Coronary artery (tissue), 2 donors: ENCODE data around the gene RNGTT.

Experiments
- DNase-seq: peaks from one replicate; pipeline ENCODE4 v3.0.0-alpha.2; 2017; ENCODE audit warnings: low spot score
- H3K27ac ChIP-seq, 2 donors: fragments of 200-600 bp; sonication (generic); one replicate each; pipeline ENCODE4 v1.5.1; 2016 to 2019
- H3K4me3 ChIP-seq: fragments of 200-600 bp; sonication (generic); 2 replicates; pipeline ENCODE4 v1.5.1; 2016; ENCODE audit warnings: mild to moderate bottlenecking, moderate library complexity
- TF ChIP-seq, protein P1 (sequence below): fragments of 200-600 bp; sonication (generic); IDR thresholded peaks from one replicate; pipeline ENCODE4 v1.5.1; 2019; ENCODE audit warnings: antibody characterized with exemption

Gene RNGTT

DNA sequence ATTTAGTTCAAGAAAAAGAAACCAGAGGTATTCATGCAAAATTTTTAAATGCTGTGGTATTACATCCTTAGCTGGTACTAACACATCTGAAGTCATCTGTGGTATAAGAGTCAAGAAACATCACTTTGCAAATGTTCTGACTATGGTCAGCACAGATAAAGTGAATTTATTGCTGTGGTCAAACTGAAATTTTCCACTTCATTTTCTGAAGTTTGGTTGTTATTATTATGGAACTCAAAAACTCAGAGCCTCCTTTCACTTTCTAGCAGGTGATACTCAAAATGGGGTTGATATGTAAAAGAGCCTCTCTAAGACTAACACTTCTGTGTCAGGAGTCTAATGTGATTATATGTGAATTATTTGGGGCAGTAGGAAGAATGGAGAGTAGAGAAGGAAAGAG, 257.8 kb downstream of the RNGTT start:
- no peak for DNase-seq

DNA sequence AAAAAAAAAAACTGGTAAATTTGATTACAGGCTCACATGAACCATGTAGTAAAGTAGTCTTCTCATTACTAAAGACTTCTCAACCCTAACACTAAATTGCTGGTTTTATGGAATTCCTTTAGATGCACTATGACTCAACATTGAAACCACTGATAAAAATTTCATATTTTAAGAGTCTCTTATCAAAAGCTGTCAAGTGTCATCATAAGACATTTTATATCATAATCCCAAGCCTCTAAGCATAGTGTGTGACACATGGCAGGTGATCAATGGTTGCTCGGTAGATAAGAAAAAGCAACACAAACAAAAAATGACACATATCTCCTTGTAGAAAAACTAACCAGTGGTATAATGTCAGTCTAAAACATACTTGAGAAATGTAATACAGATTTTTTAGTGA, 258.4 kb downstream of the RNGTT start:
- no peak for DNase-seq
- H3K4me3 ChIP-seq: no peak overlapping the region
- TF ChIP-seq, protein P1, sequence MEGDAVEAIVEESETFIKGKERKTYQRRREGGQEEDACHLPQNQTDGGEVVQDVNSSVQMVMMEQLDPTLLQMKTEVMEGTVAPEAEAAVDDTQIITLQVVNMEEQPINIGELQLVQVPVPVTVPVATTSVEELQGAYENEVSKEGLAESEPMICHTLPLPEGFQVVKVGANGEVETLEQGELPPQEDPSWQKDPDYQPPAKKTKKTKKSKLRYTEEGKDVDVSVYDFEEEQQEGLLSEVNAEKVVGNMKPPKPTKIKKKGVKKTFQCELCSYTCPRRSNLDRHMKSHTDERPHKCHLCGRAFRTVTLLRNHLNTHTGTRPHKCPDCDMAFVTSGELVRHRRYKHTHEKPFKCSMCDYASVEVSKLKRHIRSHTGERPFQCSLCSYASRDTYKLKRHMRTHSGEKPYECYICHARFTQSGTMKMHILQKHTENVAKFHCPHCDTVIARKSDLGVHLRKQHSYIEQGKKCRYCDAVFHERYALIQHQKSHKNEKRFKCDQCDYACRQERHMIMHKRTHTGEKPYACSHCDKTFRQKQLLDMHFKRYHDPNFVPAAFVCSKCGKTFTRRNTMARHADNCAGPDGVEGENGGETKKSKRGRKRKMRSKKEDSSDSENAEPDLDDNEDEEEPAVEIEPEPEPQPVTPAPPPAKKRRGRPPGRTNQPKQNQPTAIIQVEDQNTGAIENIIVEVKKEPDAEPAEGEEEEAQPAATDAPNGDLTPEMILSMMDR: no peak
- H3K27ac ChIP-seq: no peak overlapping the region

More for the DNA sequence above, 257.8 kb downstream of the RNGTT start:
- Histone ChIP-seq H3K4me3 (no peak overlapping the region), H3K27ac (no peak overlapping the region)
- TF ChIP-seq, protein P1: no peak

DNA sequence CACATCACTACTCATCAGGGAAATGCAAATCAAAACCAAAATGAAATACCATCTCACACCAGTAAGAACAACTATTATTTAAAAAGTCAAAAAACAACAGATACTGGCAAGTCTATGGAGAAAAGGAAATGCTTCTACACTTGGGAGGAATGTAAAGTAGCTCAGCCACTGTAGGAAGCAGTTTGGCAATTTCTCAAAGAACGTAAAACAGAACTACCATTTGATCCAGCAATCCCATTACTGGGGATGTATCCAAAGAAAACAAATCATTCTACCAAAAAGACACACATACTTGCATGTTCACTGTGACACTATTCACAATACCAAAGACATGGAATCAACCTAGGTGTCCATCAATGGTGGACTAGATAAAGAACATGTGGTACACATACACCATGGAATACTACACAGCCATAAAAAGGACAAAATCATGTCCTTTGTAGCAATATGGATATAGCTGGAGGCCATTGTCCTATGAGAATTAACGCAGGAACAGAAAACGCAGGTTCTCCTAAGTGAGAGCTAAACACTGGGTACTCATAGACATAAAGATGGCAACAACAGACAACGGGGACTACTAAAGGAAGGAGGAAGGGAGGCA, 260.4 kb downstream of the RNGTT start:
- DNase-seq: no peak
- TF ChIP-seq, protein P1: no peak
- Histone ChIP-seq H3K4me3 (no peak overlapping the region), H3K27ac (no peak overlapping the region)

DNA sequence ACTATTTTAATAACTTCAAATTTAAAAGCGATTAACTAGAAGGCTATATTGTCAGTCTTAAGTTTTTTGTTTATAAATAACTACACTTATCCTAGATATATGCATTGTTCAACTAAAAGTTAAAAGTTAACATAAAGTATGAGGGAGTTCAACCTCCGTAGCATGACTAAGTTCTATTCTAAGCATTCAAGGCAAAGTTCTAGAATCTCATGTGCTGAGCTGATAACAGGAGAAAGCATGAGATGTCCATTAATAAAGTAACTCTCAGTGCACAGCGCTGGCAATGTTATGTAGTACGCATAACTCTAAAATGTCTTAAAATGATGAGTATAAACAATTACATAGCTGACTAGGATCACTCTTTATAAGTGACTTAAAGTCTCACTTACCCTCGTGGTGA, 264.8 kb downstream of the RNGTT start:
- H3K4me3 ChIP-seq: no peak overlapping the region
- no peak overlapping the region for H3K27ac ChIP-seq
- no peak for DNase-seq
- TF ChIP-seq, protein P1: no peak

DNA sequence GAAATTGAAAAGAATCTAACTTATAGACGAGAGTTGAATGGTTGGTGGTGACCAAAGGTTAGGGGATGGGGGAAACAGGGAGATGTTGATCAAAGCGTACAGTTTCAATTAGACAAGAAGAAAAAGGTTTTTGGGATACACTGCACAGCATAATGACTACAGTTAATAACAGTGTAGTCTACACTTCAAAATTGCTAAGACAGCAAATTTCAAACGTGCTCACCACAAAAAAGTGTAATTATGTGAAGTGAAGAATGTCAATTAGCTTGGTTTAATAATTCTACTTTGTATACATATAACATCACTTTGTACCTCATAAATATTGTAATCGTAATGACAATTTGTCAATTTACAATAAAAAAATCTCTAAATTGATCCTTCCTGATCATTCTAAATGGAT, 267.5 kb downstream of the RNGTT start:
- Histone ChIP-seq H3K4me3 (no peak overlapping the region), H3K27ac (no peak overlapping the region)
- TF ChIP-seq, protein P1: no peak
- no peak for DNase-seq

DNA sequence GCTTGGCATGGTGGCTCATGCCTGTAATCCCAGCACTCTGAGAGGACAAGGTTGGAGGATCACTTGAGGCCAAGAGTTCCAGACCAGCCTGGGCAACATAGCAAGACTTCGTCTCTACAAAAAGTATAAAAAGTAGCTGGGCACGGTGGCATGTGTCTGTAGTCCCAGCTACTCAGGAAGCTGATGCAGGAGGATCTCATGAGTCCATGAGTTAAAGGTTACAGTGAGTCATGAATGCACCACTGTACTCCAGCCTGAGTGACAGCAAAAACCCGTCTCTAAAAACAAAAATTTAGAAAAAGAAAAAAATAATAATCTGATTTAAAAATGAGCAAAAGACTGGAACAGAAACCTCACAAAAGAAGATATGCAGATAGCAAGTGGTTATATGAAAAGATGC, 279.7 kb downstream of the RNGTT start:
- H3K27ac ChIP-seq: no peak overlapping the region
- TF ChIP-seq, protein P1: no peak
- no peak overlapping the region for H3K4me3 ChIP-seq
- DNase-seq: no peak

DNA sequence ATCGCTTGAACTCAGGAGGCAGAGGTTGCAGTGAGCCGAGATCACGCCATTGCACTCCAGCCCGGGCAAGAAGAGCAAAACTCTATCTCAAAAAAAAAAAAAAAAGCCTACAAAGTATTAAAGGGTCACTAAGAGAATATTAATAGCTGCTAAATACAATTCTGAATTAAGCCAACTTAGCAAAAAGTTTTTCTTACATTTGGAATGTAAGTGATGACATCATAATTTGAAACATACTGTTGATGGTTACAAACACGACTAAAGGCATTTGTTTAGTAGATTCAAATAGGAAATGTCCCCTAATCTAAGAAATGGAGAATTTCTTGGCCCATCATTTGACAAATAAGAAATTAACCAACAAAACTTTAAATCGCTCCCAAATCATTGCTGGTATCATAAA, 282.8 kb downstream of the RNGTT start:
- H3K4me3 ChIP-seq: no peak overlapping the region
- TF ChIP-seq, protein P1: no peak

More for the DNA sequence above, 282.8 kb downstream of the RNGTT start:
- no peak overlapping the region for H3K27ac ChIP-seq
- DNase-seq: no peak
